HG02973 (cell line): ENCODE measurements around the gene KRTAP19-2.
"Not testable (repeated sequence)": the region's sequence is repeated elsewhere in the genome, so short reads cannot be mapped to it uniquely, and the experiment has no call there.

Source experiments
- ATAC-seq: cut with Tn5 transposase; IDR thresholded peaks from one replicate; pipeline ENCODE4 v1.9.1; 2021; ENCODE audit warnings: moderate library complexity; ENCODE audit not compliant: unreplicated experiment

Gene KRTAP19-2, protein sequence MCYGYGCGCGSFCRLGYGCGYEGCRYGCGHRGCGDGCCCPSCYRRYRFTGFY

DNA sequence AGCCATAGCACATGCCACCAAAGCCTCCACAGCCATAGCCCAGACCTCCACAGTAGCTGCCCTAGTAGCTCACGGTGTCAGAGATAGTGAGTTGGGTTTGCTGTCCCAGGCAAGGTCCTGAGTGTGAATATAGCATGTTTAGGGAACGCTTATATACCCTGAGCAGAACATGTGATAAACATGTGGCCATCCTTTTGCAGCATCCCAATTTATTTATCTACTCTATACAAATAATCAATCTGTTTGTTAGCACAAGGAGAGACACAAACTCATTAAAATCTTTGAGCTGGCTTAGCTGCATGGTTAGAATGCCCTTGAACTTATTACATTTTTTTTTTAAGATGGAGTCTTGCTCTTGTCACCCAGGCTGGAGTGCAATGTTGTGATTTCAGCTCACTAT is at the start of gene KRTAP19-2:
Gene KRTAP19-2, minus strand, starts transcription at position 101 of the 400 bp plus-strand sequence. Its CDS starts 88 bp downstream, at position 13.
- no peak for ATAC-seq

- no peak for ATAC-seq
These were observed 31.6 kb upstream of the KRTAP19-2 start for GRCh38 chr21:30518876-30519275.

DNA sequence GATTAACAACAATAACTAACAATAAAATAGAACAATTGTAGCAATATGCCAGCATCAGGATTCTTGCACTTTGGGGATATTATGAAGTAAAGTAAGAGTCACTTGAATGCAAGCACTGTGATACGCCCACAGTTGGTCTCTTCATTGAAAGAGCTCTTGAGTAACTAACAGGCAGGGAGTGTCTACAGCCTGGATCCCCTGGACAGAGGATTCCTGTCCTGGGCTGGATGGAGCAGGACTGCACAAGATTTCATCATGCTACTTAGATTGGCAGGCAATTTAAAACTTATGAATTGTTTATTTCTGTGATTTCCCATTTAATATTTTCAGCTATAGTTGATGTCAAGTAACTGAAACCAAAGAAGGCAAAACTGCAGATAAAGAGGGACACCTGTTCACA is 28.4 kb upstream of the KRTAP19-2 start:
- no peak for ATAC-seq

- ATAC-seq, result not testable (repeated sequence)
These were observed 18.5 kb upstream of the KRTAP19-2 start for GRCh38 chr21:30505621-30506205.

GRCh38 chr21:30502041-30502440 is 14.8 kb upstream of the KRTAP19-2 start, which contains the start of gene KRTAP19-5:
TSS of gene KRTAP19-5 (minus strand) at chr21:30502141. CDS start at chr21:30502090, 51 bp downstream.
- ATAC-seq, result no peak

DNA sequence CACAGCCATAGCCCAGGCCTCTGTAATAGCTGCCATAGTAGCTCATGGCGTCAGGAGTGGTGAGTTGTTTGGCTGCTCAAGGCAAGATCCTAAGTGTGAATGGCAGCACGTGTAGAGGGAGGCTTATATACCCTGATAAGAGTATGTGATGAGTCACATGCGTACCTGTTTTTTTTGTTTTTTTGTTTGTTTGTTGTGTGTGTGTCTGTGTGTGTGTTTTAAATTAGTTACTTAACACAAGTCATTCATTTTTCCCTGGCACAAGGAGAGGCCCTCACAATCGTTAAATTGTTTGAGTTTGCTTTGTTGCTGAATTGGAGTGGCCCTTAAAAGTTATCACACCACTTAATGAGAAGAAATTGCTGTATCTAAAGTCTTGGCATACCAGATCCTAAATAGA is 9.8 kb upstream of the KRTAP19-2 start, which contains the start of gene KRTAP19-4:
Gene KRTAP19-4, minus strand, starts transcription at position 101 of the 400 bp plus-strand sequence. Its CDS starts 55 bp downstream, at position 46.
- no peak for ATAC-seq

DNA sequence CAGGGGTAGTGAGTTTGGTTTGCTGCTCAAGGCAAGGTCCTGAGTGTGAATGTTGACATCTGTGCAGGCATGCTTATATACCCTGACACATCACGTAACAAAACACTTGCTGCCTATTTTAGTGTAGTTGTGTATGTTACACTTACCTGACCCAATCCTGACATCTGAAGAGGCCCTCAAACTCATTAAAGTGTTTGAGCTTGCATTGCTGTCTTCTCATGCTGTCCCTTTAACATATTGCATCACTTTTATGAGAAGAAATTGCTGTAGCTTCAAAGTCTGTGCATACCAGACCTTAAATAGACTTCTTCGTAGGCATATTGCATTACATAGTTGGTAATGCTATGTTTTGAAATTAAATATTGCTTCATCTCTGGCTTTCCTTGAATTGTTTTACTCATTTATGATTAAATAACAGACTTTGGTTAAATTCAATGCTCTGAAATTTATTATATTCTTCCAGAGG is 4.8 kb upstream of the KRTAP19-2 start, which contains the start of gene KRTAP19-3:
Gene KRTAP19-3, minus strand, starts transcription at position 51 of the 466 bp plus-strand sequence. CDS start 56 bp downstream, outside the sequence.
- ATAC-seq, result no peak

DNA sequence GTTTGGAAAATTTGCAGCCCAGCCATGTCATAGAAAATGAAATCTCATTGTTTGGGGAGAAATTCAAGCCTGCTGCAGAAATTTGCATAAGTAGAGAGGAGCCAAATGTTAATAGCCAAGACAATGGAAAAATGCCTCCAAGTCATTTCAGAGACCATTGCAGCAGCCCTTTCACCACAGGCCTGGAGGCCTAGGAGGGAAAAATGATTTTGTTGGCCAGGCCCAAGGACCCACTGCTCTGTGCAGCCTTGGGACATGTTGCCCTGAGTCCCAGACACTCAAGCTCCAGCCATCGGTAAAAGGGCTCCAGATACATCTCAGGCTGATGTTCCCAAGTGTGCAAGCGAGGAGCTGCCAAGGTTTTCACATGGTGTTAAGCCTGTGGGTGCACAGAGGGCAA is 1.1 kb downstream of the KRTAP19-2 start:
- ATAC-seq, result no peak

DNA sequence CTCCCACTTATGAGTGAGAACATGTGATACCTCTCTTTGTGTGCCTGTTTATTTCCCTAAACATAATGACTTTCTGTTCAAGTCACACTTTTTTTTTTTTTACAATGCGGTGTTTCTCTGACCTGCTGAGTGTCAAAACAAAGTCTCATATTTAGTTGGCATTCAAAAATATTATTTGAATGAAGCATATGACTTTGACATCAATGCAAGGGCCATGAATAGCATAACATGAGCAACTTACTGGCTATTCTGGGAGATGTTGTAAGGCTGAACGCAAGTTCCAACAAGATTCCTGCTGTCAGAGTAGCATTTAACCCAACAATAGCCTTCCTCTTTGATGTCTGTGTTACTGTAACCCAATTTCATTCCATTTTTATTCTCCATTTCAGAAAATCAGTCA is 5.1 kb downstream of the KRTAP19-2 start:
- no peak for ATAC-seq

DNA sequence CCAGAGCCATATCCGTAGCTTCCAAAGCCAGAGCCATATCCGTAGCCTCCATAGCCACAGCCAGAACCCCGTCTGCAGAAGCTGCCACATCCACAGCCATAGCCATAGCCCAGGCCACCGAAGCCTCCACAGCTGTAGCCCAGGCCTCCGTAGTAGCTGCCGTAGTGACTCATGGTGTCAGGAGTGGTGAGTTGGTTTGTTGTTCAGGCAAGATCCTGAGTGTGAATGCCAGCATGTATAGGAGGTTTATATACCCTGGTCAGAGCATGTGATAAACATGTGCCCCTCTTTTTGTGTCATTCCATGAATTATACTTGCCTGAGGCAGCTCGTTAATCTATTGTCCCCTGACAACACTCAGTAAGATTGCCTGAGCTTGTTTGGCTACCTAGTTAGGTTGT is 7.1 kb downstream of the KRTAP19-2 start, which contains the start of gene KRTAP19-1:
Gene KRTAP19-1, minus strand, starts transcription at position 223 of the 400 bp plus-strand sequence. Its CDS starts 50 bp downstream, at position 173.
- no peak for ATAC-seq

GRCh38 chr21:30479259-30479658 is 8.0 kb downstream of the KRTAP19-2 start:
- ATAC-seq, result no peak

DNA sequence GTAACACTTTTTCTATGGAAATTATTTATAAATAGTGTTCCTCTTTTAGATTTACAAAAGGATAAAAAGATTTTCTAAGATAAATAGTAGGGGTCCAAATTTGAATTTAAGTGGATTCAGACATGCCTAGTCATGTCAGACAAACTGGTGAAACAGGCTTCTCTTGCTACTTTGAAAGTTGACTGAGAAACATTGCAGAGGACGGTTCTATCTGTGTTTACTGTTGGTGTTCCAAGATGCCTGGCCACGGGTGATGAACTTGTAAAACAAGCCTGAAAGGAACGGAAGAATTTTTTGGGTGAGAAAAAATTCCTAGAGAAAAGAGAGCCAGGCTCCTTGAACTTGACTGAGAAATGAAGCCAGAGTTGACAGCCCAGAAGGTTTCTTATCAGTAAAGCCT is 9.2 kb downstream of the KRTAP19-2 start:
- no peak for ATAC-seq

DNA sequence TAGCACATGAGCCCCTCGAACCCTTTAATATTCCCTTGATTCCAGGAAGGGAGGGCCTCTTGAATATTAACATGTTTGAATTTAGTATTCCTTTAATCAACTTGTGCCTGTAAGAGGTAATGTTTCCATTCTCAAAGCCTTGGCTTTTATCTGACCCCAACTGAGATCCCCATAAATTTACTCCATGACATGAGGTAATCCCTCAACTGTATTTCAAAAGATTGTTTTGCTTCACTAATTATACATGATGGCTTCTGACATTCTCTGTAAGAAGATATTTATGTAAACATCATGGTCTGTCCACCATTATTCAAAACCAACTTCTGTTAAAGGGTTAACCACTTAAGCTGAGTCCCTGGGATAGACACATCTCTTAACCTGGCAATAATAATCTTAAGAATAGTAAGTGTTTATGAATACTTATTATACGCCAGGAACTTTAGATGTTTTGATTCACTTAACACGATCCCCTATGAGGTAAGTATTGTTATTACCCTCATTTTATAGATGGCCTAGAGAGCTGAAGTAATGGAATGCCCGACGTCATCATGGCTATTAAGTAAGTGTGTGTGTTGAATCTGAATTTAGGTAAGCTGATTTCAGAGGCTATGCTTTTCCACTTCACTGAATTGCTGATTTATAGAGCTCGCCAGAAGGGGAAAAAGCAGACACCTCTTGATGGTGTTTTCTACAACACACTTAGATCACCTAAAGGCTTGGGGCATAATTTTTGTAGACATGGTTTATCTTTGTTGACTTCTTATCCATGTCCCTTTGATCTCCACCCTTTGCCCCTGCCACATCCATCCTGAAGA is 18.1 kb downstream of the KRTAP19-2 start:
- no peak for ATAC-seq

- ATAC-seq, result no peak
These were observed 23.5 kb downstream of the KRTAP19-2 start for GRCh38 chr21:30463713-30464112.

- no peak for ATAC-seq
These were observed 38.7 kb downstream of the KRTAP19-2 start for GRCh38 chr21:30448514-30448913.

DNA sequence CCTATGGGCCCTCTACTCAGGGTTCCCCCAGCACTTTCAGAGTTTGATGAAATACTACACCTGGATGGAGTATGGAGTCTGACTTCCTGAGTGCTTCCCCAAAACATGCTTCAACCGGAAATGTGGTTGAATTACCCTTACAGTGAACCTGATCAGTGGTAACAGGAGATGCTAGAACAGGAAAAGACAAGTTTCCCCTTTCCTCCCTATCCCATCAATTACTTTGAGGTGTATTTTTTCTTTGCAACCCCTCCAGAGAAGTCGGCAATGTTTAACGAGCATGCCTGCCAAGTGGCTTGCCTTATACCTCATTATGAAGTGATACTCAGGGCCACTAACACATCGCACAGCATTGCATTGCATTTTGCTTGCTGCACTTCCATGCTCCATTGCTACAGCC is 40.2 kb downstream of the KRTAP19-2 start:
- ATAC-seq, result no peak

- ATAC-seq, result no peak
These were observed 43.0 kb downstream of the KRTAP19-2 start for GRCh38 chr21:30444204-30444603.

- ATAC-seq, result no peak
These were observed 44.0 kb downstream of the KRTAP19-2 start for GRCh38 chr21:30443226-30443625.

DNA sequence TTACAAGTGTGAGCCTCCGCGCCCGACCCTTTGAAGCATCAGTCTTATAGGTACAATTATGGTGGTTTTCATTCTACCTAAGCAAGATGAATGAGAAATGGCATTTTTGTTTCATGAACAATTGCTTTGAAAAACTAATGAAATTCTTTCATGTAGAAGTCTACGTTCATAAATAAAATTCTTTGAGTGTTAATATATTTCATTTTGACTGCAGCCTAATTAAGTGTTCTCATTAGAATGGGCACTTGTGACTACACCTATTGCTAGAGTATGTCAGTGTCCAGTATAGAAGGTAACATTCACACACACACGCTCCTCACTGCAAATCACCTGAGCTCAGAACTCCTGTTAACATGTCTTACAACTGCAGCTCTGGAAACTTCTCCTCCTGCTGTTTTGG is 47.3 kb downstream of the KRTAP19-2 start, which contains the start of gene KRTAP15-1:
Gene KRTAP15-1, plus strand, starts transcription at position 301 of the 400 bp plus-strand sequence. Its CDS starts 53 bp downstream, at position 354.
- ATAC-seq, result no peak
